HG02938 (cell line): ENCODE data around the gene SAP130.
"Not testable (repeated sequence)": the region's sequence is repeated elsewhere in the genome, so short reads cannot be mapped to it uniquely, and the experiment has no call there.

Experiments
- ATAC-seq: cut with Tn5 transposase; IDR thresholded peaks from one replicate; pipeline ENCODE4 v1.9.1; 2021; ENCODE audit warnings: mild to moderate bottlenecking, moderate library complexity; ENCODE audit not compliant: unreplicated experiment

Gene SAP130

DNA sequence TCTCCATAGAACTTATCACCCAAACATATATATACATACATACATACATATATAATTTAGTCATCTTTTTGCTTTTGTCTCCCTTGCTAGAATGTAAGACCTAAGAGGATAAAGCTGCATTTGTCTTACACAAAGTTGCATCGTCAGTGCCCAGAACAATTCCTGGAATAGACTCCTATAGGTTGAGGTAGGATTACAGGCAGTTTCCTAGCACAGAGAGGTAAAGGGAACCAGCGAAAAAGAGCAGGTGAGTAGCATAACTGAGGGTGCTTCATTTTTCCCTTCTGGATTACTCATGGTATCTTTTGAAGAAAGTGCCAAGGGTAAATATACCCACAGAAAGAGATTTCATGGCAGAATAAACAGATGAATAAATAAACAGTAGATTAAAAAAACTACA lies 74.0 kb downstream of the SAP130 start:
- no peak for ATAC-seq

DNA sequence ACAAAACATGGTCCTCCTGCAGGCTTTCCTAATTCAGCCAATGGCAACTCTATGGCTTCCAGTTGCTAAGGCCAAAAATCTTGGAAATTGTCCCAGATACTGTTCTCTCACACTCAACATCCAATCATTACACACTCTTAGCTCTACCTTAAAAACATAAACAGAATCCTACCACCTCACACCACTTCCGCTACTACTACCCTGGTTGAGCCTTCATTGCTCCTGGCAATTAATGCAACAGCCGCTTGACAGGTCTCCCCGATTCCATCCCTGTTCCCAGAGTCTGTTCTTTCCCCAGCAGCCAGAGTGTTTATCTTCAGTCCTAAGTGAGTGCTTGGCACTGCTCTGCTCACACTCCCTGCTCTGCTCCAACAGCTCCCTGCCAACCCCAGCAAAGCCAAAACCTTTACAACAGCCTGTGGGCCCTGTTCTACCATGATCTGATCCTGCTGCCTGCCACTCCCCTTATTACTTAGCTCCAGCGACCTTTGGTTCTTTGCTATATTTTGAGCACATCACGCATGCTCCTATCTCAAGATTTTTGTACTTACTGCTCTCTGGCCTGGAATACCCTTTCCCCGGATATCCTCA lies 74.6 kb downstream of the SAP130 start:
- no peak for ATAC-seq

DNA sequence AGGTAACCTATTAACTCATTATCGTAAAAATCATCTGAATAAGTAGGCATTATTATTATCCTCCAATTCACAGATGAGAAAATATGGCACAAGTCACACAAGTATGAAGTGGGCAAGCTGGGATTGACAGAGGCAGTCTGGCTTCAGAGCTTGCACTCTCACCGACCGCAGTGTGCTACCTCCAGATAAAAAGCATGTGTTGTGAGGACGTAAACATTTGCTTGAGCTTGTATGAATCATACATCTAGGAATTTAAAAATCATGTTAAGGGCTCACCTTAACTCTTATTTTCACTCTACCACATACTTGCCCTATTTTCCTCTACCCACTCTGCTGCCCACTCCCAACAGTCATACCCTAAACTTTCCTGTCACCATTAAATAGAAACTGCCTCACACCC lies 76.8 kb downstream of the SAP130 start:
- no peak for ATAC-seq

DNA sequence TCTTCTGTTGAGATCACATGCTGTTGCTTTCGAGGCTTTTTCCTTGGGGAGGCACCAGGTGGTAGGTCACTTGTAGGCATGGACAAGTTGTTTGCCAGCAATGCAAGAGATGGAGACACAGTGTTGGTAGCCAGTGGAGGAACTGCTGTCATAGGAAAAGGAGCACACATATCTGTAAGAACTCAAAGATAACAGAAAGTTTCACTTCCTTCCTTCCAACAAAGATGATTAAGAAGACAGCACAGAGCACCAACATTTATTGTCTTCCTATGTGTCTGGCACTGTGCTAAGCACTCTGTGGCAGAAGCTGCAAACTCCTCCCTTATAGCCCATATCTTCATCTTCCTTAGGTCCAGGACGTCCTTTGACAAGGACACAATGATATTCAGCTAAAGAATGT lies 77.6 kb downstream of the SAP130 start:
- no peak for ATAC-seq

DNA sequence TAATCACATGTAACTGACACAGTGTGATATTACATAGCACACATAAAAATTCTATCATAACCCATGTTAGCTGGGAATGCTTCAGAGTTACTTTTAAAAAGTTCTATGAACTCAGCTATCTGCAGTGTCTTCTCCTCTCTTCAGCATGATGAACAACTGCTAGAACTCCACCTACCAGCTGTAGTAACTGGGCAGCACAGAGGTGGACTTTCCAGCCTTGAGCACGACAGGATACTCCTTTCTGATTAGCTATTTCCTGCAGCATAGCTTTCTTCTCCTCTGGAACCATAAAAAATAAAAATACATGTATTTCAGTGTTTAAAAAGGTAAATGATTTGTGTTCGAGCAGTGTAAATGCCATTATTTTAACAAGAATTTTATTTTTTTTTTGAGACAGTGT lies 82.6 kb downstream of the SAP130 start:
- no peak for ATAC-seq

DNA sequence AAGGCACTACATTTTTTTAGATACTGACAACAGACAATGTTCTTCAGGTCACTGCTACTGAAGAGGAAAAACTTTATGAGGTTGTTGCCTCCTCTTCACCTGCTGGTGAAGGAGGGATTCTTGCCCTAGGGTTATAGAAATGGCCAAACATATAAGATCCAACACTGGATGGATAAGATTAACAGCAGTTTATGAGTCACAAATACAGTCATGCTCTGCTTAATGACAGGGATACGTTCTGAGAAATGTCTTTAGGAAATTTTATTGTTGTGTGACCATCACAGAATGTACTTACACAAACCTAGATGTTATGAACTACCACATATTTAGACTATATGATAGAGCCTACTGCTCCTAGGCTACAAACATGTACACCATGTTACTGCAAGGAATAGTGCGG lies 84.7 kb downstream of the SAP130 start:
- ATAC-seq: no peak

DNA sequence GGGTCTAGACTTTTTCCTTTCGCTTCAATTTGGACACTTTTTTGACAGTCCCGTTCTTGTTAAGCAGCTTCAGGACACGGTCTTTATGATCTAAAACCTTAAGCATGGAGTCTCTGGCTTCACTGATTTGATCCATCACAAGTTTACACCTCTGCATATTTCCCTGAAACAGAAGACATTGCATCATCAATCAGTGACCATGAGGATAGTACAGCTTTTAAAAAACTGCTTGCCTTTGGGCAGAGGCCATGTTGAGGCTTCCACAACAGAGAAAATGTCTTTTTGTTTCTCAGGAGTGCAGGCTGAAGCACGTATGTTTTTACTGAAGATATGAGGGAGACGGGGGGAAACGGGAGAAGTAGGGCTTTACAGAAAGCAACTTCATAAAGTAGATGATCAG lies 85.9 kb downstream of the SAP130 start:
- ATAC-seq: no peak

DNA sequence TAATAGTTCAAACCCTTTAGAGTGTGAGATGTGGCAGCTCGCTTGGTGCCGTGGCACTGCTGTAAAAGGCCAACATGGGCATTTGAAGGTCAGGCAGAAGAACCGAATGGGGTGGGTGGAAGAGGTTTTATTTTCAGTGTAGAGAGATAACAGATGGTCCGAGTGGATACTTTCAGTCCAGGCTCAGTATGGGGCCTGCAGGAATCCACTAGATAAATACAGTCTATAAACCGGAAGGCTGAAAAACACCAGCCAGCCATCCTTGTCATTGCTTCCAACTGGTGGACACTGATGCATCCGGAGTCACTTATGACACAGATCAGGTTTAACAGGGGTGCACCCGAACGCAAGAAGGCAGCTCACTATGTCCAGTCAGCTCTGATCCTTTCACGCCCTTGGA lies 86.4 kb downstream of the SAP130 start:
- ATAC-seq: no peak

DNA sequence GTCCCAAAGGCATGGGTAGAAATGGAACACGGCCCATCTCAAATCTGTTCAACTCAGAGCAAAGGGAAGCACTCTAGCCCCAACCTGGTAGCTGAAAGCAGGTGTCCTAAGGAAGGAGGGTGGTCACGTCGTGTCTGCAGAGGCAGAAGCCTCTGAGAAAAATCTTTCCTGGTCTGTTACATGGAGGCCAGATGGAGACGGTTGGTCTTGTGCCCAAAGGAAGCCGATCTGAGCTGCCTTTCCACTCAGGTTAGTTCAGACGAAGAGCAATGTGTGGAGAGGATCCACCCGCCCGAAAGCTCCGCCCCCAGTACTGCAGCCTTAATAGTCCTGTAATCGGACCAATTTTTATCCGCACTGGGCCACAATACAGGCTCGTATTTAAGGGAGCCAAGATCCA lies 87.2 kb downstream of the SAP130 start:
- no peak for ATAC-seq

DNA sequence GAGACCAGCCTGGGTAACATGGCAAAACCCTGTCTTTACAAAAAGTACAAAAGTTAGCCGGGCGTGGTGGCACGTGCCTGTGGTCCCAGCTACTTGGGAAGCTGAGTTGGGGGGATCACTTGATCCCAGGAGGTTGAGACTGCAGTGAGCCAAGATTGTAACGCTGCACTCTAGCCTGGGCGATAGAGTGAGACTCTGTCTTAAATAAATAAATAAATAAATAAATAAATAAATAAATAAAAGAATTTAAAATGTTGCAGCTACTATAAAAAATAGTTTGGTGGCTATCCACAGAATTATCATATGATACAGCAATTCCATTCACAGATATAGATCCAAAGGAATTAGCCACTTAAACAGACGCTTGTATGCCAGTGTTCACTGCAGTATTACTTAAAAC lies 92.5 kb downstream of the SAP130 start:
- no peak for ATAC-seq

DNA sequence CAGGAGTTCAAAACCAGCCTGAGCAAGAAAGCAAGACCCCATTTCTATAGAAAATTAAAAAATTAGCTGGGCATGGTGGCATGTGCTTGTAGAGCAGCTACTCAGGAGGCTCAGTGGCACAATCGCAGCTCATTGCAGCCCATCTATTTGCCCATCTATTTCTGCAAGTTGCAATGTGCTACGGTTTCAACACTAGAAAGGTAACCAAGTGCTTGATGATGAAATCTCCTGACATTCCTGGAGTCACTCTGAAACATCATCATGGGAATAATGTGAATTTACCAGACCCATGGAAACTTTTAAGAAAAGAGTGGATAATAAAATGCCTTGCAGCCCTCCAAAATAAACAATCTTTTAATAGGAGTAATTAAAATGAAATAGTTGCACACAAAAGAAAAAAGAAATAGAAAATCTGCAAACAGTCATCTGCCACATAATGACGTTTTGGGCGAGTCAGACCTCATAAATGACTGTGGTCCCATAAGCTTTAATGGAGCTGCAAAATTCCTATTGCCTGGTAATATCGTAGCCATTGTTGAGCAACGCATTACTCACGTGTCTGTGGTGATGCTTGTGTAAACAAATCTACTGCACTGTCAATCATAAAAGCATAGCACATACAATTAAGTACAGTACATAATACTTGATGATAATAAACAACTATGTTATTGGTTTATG lies 95.5 kb downstream of the SAP130 start:
- ATAC-seq: no peak

DNA sequence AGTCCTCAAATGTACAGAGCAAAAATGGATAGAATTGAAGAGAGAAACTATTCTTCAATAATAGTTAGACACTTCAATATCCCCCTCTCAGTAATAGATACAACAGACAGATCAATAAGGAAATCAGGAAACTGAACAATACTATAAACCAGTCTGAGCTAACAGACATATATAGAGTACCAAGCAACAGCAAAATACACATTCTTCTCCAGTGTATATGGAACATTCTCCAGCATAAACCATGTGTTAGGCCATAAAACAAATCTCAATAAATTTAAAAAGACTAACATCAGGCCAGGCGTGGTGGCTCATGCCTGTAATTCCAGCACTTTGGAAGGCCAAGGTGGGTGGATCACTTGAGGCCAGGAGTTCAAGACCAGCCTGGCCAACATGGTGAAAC lies 98.4 kb downstream of the SAP130 start:
- ATAC-seq: no peak

DNA sequence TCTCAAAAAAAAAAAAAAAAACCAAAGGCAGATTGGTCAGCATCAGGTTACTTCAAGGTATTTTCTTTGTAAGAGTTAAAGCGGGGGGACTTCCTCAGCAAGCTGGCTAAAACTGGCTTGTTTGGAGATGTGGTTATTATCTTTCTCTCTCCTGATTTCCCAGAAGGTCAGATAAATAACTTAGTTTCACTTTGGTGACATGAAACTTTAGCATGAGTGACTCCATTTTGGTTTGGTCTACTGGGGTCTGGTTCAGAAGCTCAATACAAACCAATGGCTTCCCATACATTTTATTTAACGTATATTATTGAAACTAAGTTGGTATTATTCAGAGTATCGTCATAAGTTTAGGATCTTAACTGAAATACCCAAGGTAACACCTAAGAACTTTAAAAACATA lies 100.5 kb downstream of the SAP130 start:
- ATAC-seq: no peak

DNA sequence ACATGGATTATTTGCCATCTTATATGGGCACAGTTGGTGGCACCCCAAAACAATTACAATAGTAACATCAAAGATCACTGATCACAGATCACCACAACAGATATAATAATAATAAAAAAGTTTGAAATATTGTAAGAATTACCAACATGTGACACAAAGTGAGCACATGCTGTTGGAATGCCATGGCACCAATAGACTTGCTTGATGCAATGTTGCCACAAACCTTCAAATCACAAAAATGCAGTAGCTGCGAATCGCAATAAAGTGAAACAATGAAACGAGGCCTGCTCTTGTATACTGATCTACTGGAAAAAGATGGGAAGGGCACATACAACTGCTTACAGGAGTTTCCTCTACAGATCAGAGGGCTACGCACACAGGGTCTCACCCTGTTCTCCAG lies 109.9 kb downstream of the SAP130 start:
- ATAC-seq: no peak

DNA sequence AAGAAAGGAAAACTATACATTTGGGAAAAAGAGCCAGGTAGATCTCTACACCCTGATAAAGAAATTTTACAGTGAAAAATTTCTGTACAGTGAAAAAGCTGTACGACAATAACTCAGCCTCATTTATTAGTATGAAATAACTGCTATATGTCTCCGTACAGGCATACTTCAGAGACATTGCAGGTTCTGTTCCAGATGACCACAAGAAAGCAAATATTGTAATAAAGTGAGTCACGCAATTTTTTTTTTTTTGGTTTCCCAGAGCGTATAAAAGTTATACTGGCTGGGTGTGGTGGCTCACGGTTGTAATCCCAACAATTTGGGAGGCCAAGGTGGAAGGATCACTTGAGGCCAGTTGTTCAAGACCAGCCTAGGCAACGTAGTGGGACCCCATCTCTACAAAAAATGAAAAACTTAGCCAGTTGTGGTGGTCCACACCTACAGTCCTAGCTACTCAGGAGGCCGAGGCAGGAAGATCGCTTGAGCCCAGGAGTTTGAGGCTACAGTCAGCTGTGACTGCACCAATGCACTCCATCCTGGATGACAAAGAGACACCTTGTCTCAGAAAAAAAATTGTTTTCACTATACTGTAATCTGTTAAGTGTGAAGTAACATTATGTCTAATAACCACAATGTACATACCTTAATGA lies 113.9 kb downstream of the SAP130 start:
- ATAC-seq: no peak

DNA sequence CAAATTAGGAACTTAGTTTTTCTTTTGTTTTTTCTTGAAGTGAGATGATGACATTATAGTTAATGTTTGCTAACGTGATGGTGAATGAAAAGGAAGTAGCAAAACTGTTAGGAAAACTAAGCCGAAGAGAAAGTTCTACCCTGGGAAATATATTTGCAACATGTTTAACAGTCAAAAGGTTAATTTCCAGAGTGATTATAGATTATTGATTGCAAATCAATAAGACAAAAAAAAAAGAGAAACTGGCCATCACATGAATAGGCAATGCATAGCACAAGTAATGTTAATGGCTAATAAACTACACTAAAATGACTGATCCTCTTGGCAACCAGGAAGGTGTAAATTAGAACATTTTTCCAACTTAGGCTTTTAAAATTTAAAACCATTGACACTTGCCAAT lies 116.1 kb downstream of the SAP130 start:
- ATAC-seq: no peak

DNA sequence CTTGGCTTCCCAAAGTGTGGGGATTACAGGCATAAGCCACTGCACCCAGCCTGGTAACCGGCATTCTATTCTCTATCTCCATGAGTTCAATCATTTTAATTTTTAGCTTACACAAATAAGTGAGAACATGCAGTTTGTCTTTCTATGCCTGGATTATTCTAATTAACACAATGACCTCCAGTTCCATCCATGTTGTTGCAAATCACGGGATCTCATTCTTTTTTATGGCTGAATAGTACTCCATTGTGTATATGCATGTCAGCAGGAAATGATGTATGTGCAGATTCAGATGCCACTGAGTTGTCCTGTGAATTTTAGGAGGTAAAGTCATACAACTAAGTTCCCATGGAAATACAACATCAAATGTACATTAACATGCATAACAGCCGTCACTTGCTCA lies 117.4 kb downstream of the SAP130 start:
- ATAC-seq: no peak

DNA sequence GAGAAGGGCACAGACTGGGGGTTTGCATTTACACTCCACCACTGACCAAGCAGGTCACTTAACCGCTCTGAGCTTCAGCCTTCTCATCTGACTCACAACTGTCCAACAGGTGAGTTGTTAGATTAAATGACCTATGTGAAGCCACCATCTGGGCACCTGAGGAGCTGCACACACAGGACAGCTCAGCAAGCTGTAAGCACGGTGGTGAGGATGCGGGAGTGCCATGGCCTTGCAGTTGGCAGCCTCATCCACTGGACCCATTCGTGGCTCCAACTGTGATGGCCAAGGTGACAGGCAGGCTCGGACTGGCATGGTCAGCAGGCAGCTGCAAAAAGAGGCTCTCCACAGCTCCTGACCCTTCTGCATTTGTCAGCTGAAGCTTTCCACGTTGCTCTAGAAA lies 118.8 kb downstream of the SAP130 start:
- no peak for ATAC-seq

DNA sequence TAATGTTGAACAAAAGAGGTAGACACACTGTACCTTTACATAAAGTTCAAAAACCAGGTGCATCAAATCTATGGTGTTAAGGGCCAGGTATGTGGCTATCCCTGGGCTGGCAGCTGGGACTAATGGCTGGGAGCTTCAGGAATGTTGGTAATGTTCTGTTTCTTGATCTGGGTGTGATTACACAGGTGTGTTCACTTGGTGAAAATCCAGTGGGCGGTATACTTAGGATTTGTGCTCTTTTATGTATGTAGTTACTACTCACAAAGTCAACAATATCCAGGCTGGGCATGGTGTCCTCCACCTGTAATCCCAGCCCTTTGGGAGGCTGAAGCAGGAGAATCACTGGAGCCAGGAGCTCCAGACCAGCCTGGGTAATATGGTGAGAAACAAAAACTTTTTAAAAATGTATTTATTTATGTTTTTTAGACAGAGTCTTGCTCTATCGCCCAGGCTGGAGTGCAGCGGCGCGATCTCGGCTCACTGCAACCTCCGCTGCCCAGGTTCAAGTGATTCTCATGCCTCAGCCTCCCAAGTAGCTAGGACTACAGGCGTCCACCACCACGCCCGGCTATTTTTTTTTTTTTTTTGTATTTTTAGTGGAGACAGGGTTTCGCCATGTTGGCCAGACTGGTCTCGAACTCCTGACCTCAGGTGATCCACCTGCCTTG lies 120.0 kb downstream of the SAP130 start:
- not testable (repeated sequence) for ATAC-seq

DNA sequence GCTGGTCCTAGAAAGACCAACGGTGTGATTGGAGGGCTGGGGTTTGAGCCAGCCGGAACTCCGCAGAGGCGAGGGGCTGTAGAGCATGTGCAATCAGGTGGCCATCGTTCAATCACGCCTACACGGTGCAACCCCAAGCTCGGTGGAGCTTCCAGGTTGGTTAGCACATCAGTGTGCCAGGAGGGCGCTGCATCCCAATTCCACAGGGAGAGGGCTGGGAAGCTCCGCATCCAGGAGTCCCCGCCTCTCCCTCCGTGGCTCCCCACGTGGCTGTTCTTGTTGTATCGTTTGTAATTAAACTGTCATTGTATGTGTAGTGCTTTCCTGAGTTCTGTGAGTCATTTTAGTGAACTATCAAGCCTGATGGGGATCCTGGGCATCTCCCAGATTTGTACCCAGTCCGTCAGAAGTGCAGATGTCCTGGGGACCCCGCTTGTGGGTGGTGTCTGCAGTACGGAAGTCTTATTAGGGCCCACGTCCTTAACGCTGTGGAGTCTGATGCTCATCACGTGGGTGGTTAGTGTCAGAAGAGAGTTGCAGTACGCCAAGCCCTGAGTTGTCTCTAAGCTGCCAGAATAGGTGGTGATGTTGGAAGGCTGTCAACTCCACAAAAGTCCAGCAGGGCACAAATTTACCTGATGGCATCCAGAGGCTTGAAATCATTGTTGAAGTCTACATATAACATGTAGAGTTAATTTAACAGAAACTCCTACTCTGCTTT lies 121.5 kb downstream of the SAP130 start:
- ATAC-seq: no peak

DNA sequence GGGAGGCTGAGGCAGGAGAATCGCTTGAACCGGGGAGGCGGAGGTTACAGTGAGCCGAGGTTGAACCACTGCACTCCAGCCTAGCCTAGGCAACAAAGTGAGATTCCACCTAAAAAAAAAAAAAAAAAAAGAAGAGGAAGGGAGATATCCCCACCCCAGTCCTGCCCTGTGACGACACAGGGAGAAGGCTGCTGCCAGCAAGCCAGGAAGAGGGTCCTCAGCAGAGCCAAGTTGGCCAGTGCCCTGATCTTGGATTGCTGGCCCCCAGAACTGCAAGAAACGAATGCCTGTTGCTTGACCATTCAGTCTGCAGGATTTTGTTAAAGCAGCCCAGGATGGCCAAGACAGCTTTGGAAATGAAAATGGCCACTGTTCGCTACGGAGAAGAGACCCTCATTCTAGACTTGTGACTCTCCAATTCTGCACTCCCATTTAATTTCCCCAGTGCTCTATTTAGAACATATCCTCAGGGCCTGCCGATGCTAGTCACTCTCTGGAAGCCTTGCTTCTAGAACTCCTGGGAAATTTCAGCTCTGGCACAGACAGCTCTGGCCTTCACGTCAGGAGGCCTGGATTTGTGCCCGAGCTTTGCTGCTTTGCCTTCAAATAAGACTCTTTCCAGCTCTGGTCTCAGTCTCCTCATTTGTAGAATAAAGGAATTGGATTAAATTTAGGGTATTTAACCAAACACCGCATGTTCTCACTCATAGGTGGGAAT lies 126.4 kb downstream of the SAP130 start:
- no peak for ATAC-seq
